Fibroblast of lung (primary cell): ENCODE measurements around the gene ELP4. TPM values are rescaled to one million over a fixed set of nuclear protein-coding genes. Genes with fewer than 3 reads are reported as not detected.

ENCODE experiments used
- DNase-seq, 2 donors: peaks; one replicate each; pipeline versions ENCODE4 v3.0.0 to v3.0.0-alpha.2; 2010; ENCODE audit warnings: low read depth in 2 of 2
- H2AFZ ChIP-seq: 2 replicates; pipeline ENCODE4 v1.5.1; 2012; ENCODE audit warnings: low read length, control low read depth, inconsistent platforms
- H3K27ac ChIP-seq: 2 replicates; pipeline ENCODE4 v1.5.1; 2011; ENCODE audit warnings: low read length, control low read depth; ENCODE audit not compliant: insufficient read depth
- H3K27me3 ChIP-seq: 2 replicates; pipeline ENCODE4 v1.5.1; 2011; ENCODE audit warnings: mild to moderate bottlenecking, low read length; ENCODE audit not compliant: control insufficient read depth, insufficient read depth
- H3K36me3 ChIP-seq: 2 replicates; pipeline ENCODE4 v1.5.1; 2011; ENCODE audit warnings: low read length; ENCODE audit not compliant: control insufficient read depth, insufficient read depth
- H3K4me1 ChIP-seq: 2 replicates; pipeline ENCODE4 v1.5.1; 2011; ENCODE audit warnings: low read length; ENCODE audit not compliant: control insufficient read depth, insufficient read depth; ENCODE audit errors: extremely low read depth
- H3K4me2 ChIP-seq: 2 replicates; pipeline ENCODE4 v1.5.1; 2011; ENCODE audit warnings: low read length, control low read depth; ENCODE audit not compliant: insufficient read depth; ENCODE audit errors: extremely low read depth
- H3K4me3 ChIP-seq, 4 experiments: fragments of 200-600 bp in 1 of 4; sonication (generic) in 1 of 4; replicated peaks in 1 of 4; 2 replicates each; pipeline ENCODE4 v1.5.1; 2011 to 2016; ENCODE audit warnings: low read length in 4 of 4, low read depth in 3 of 4, mild to moderate bottlenecking in 3 of 4, control low read depth in 2 of 4, inconsistent platforms in 1 of 4, mixed read lengths in 1 of 4; ENCODE audit not compliant: insufficient read depth in 1 of 4; ENCODE audit errors: control extremely low read depth in 1 of 4
- H3K79me2 ChIP-seq: 2 replicates; pipeline ENCODE4 v1.5.1; 2012; ENCODE audit warnings: mild to moderate bottlenecking, low read length, inconsistent platforms; ENCODE audit not compliant: control insufficient read depth, insufficient read depth
- H3K9ac ChIP-seq: 2 replicates; pipeline ENCODE4 v1.5.1; 2011; ENCODE audit warnings: mild to moderate bottlenecking, low read length, control low read depth; ENCODE audit not compliant: insufficient read depth
- H3K9me3 ChIP-seq: 2 replicates; pipeline ENCODE4 v1.5.1; 2012; ENCODE audit warnings: low read depth, low read length; ENCODE audit not compliant: control insufficient read depth, insufficient read depth
- H4K20me1 ChIP-seq: 2 replicates; pipeline ENCODE4 v1.5.1; 2011; ENCODE audit warnings: low read length; ENCODE audit not compliant: control insufficient read depth, insufficient read depth; ENCODE audit errors: extremely low read depth
- CTCF ChIP-seq, 2 donors: IDR thresholded peaks in 1 of 2; conservative IDR thresholded peaks in 1 of 2; 1 replicate in 1 of 2; 2 replicates in 1 of 2; pipeline ENCODE4 v1.5.1; 2011 to 2012; ENCODE audit warnings: low read length in 2 of 2, control low read depth in 1 of 2, inconsistent platforms in 1 of 2, low read depth in 1 of 2, mild to moderate bottlenecking in 1 of 2
- EZH2 ChIP-seq: IDR thresholded peaks from 2 replicates; pipeline ENCODE4 v1.5.1; 2012; ENCODE audit warnings: low read length, control low read depth, mild to moderate bottlenecking; ENCODE audit errors: missing control alignments
- polyA plus RNA-seq, 2 donors: library from polyadenylated mRNA; depleted of rRNA in 1 of 2; stranded (reverse) in 1 of 2; unstranded in 1 of 2; fragments of >200 nt; gene quantifications; 2 replicates each; pipeline ENCODE4 v1.2.1, GENCODE V29; 2011 to 2012; ENCODE audit warnings: missing spikeins in 1 of 2
- total RNA-seq: library from RNA; depleted of rRNA; stranded (reverse); fragments of >200 nt; gene quantifications from 2 replicates; pipeline ENCODE4 v1.2.1, GENCODE V29; 2014

ELP4 gene
- total and polyA plus RNA-seq, 2 donors (not counting 1 experiment from before 2014, with no cell fraction given): 11.7 to 13.1 TPM

GRCh38 chr11:31798057-31798553 is 288.5 kb downstream of the ELP4 start:
- H3K27me3 ChIP-seq: peaks cover 60% of the 10 kb centered on the region
- no peaks in the 10 kb centered on the region for H4K20me1 ChIP-seq
- no peak overlapping the region for H3K9ac ChIP-seq
- no peak overlapping the region for H3K27ac ChIP-seq
- no peaks in the 10 kb centered on the region for H3K4me1 ChIP-seq
- H3K79me2 ChIP-seq: no peaks in the 10 kb centered on the region
- no peaks in the 10 kb centered on the region for H3K36me3 ChIP-seq
- no peak overlapping the region for H2AFZ ChIP-seq
- no peak for DNase-seq
- no peak for TF ChIP-seq EZH2
- TF ChIP-seq CTCF (conservative IDR thresholded peaks at IDR 0.05 in 1 of 2, IDR thresholded peaks at IDR 0.05 in 1 of 2; ENCODE audit: low read depth in 1 of 2, low read length in 2 of 2): no peak
- no peaks in the 10 kb centered on the region for H3K9me3 ChIP-seq
- H3K4me2 ChIP-seq: peak overlapping the region; percentile 58
- H3K4me3 ChIP-seq: no peak overlapping the region

- Histone ChIP-seq H3K4me1 (no peaks in the 10 kb centered on the region), H4K20me1 (no peaks in the 10 kb centered on the region), H2AFZ (no peak overlapping the region), H3K9me3 (no peaks in the 10 kb centered on the region), H3K27ac (no peak overlapping the region), H3K27me3 (peaks cover 67% of the 10 kb centered on the region), H3K36me3 (no peaks in the 10 kb centered on the region), H3K4me2 (peak overlapping the region; percentile 58), H3K4me3 (no peak overlapping the region), H3K79me2 (no peaks in the 10 kb centered on the region), H3K9ac (no peak overlapping the region)
- DNase-seq: no peak
- TF ChIP-seq EZH2: peak; percentile 78
- peak; percentile 17 to 18 for TF ChIP-seq CTCF (conservative IDR thresholded peaks at IDR 0.05 in 1 of 2, IDR thresholded peaks at IDR 0.05 in 1 of 2; ENCODE audit: low read depth in 1 of 2, low read length in 2 of 2)
Observed at GRCh38 chr11:31798554-31799434, 289.2 kb downstream of the ELP4 start.

- no peak overlapping the region for H3K4me3 ChIP-seq
- no peaks in the 10 kb centered on the region for H3K79me2 ChIP-seq
- peak overlapping the region; percentile 33 for H3K4me2 ChIP-seq
- no peaks in the 10 kb centered on the region for H4K20me1 ChIP-seq
- no peak overlapping the region for H3K27ac ChIP-seq
- H3K9me3 ChIP-seq: no peaks in the 10 kb centered on the region
- TF ChIP-seq CTCF (conservative IDR thresholded peaks at IDR 0.05 in 1 of 2, IDR thresholded peaks at IDR 0.05 in 1 of 2; ENCODE audit: low read depth in 1 of 2, low read length in 2 of 2) (no peak), EZH2 (no peak)
- H3K4me1 ChIP-seq: no peaks in the 10 kb centered on the region
- DNase-seq: no peak
- peaks cover 73% of the 10 kb centered on the region for H3K27me3 ChIP-seq
- no peaks in the 10 kb centered on the region for H3K36me3 ChIP-seq
- no peak overlapping the region for H2AFZ ChIP-seq
- no peak overlapping the region for H3K9ac ChIP-seq
Observed at GRCh38 chr11:31799435-31800397, 290.1 kb downstream of the ELP4 start.
